ENCODE data around the gene TMEM120B.
"Not testable (repeated sequence)": the region's sequence is repeated elsewhere in the genome, so short reads cannot be mapped to it uniquely, and the experiment has no call there.

DNA sequence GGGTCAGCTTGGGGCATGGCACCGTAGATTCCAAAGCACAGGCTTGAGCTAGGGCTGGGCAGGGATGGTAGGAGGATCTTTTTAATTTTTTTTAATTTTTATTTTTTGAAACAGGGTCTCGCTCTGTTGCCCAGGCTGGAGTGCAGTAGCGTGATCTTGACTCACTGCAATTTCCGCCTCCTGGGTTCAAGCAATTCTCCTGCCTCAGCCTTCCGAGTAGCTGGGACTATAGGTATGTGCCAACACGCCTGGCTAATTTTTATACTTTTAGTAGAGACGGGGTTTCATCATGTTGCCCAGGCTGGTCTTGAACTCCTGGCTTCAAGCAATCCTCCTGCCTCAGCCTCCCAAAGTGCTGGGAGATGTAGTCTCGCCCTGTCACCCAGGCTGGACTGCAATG lies 78.2 kb downstream of the TMEM120B start:
- TF ChIP-seq, protein P1, sequence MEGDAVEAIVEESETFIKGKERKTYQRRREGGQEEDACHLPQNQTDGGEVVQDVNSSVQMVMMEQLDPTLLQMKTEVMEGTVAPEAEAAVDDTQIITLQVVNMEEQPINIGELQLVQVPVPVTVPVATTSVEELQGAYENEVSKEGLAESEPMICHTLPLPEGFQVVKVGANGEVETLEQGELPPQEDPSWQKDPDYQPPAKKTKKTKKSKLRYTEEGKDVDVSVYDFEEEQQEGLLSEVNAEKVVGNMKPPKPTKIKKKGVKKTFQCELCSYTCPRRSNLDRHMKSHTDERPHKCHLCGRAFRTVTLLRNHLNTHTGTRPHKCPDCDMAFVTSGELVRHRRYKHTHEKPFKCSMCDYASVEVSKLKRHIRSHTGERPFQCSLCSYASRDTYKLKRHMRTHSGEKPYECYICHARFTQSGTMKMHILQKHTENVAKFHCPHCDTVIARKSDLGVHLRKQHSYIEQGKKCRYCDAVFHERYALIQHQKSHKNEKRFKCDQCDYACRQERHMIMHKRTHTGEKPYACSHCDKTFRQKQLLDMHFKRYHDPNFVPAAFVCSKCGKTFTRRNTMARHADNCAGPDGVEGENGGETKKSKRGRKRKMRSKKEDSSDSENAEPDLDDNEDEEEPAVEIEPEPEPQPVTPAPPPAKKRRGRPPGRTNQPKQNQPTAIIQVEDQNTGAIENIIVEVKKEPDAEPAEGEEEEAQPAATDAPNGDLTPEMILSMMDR (conservative IDR thresholded peaks at IDR 0.05; ENCODE audit: low read depth, low read length) = not testable (repeated sequence)
- not testable (repeated sequence) for TF ChIP-seq FOS (IDR thresholded peaks at IDR 0.05; ENCODE audit: low read depth, low read length); CHD1 (IDR thresholded peaks at IDR 0.05; ENCODE audit: low read depth, low read length); RAD21 (IDR thresholded peaks at IDR 0.05; ENCODE audit: low read length); MAZ (IDR thresholded peaks at IDR 0.05; ENCODE audit: borderline replicate concordance, low read depth, low read length); RFX5 (IDR thresholded peaks at IDR 0.05; ENCODE audit: low read depth, low read length); POLR2A (IDR thresholded peaks at IDR 0.05; ENCODE audit: low read depth, low read length); MAFK (IDR thresholded peaks at IDR 0.05; ENCODE audit: low read depth, low read length); RCOR1 (IDR thresholded peaks at IDR 0.05; ENCODE audit: insufficient replicate concordance, low read length); SMC3 (IDR thresholded peaks at IDR 0.05; ENCODE audit: low read depth, low read length); MXI1 (IDR thresholded peaks at IDR 0.05; ENCODE audit: borderline replicate concordance, low read depth, low read length); NFE2L2 (IDR thresholded peaks at IDR 0.05; ENCODE audit: low read depth, low read length)
- TF ChIP-seq, protein P2, sequence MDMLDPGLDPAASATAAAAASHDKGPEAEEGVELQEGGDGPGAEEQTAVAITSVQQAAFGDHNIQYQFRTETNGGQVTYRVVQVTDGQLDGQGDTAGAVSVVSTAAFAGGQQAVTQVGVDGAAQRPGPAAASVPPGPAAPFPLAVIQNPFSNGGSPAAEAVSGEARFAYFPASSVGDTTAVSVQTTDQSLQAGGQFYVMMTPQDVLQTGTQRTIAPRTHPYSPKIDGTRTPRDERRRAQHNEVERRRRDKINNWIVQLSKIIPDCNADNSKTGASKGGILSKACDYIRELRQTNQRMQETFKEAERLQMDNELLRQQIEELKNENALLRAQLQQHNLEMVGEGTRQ (IDR thresholded peaks at IDR 0.05; ENCODE audit: low read depth, low read length) = not testable (repeated sequence)
- TF ChIP-seq, protein P3, sequence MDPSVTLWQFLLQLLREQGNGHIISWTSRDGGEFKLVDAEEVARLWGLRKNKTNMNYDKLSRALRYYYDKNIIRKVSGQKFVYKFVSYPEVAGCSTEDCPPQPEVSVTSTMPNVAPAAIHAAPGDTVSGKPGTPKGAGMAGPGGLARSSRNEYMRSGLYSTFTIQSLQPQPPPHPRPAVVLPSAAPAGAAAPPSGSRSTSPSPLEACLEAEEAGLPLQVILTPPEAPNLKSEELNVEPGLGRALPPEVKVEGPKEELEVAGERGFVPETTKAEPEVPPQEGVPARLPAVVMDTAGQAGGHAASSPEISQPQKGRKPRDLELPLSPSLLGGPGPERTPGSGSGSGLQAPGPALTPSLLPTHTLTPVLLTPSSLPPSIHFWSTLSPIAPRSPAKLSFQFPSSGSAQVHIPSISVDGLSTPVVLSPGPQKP (IDR thresholded peaks at IDR 0.05; ENCODE audit: borderline replicate concordance, low read depth, low read length) = not testable (repeated sequence)

All from IMR-90 (cell line).